ENCODE measurements around the gene STK11.

STK11 gene

DNA sequence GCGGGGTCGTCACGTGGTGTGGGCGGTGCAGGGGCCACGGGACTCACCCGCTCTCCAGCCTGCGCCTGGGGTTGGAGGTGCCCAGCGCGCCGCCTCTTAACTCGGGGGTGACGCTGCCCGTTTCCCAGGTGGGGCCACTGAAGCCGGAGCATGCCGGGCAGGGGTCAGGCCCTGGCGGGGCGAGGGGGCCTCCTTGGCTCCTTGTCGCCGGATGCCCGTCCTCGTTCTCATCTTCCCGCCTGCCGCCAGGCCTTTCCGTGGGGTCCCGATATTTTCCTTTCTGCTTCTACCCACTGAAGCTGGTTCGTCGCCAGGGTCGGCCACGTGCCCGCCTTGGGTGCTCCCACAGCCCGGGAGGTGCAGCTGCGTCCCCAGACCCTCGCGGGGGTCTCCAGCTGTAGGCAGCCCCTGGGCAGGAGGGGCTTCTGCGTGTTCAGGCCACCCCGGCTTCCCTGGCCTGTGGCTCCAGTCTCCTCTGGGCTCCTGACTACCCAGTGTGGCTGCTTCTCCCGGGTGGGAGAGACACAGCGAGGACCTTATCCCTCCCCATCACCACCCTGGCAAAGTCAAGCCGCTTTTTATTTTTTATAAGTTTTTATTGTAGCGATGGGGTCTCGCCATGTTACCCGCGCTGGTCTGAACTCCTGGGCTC lies 70.5 kb downstream of the STK11 start:
- H3K9ac ChIP-seq (ENCODE audit: low read depth in 1 of 2, low read length in 2 of 2), result peak overlapping the region; percentile 88 to 94
- peak overlapping the region; percentile 99 to 100 for H3K27ac ChIP-seq (ENCODE audit: low read depth in 2 of 2, low read length in 2 of 2)
- H3K27me3 ChIP-seq (ENCODE audit: control insufficient read depth in 2 of 2, insufficient read depth in 2 of 2, low read length in 2 of 2), result no peaks in the 10 kb centered on the region
- peaks cover 46 to 54% of the 10 kb centered on the region in 2 donors for H3K4me1 ChIP-seq (ENCODE audit: control insufficient read depth in 2 of 2, insufficient read depth in 2 of 2, low read length in 2 of 2)
- peak overlapping the region; percentile 78 to 85 for H3K4me3 ChIP-seq (ENCODE audit: low read length in 2 of 2)
- no peaks in the 10 kb centered on the region for H3K9me3 ChIP-seq (ENCODE audit: control insufficient read depth in 2 of 2, low read length in 2 of 2)
- H3K36me3 ChIP-seq (ENCODE audit: control insufficient read depth in 2 of 2, insufficient read depth in 2 of 2, low read length in 2 of 2), result peaks cover 45 to 48% of the 10 kb centered on the region in 2 donors

- H3K9me3 ChIP-seq (ENCODE audit: control insufficient read depth in 2 of 2, low read length in 2 of 2), result no peaks in the 10 kb centered on the region
- H3K4me1 ChIP-seq (ENCODE audit: control insufficient read depth in 2 of 2, insufficient read depth in 2 of 2, low read length in 2 of 2), result peaks cover 41 to 49% of the 10 kb centered on the region in 2 donors
- H3K36me3 ChIP-seq (ENCODE audit: control insufficient read depth in 2 of 2, insufficient read depth in 2 of 2, low read length in 2 of 2), result peaks cover 40 to 43% of the 10 kb centered on the region in 2 donors
- H3K9ac ChIP-seq (ENCODE audit: low read depth in 1 of 2, low read length in 2 of 2), result peak overlapping the region; percentile 88 to 94
- peak overlapping the region; percentile 99 to 100 for H3K27ac ChIP-seq (ENCODE audit: low read depth in 2 of 2, low read length in 2 of 2)
- no peaks in the 10 kb centered on the region for H3K27me3 ChIP-seq (ENCODE audit: control insufficient read depth in 2 of 2, insufficient read depth in 2 of 2, low read length in 2 of 2)
- H3K4me3 ChIP-seq (ENCODE audit: low read length in 2 of 2), result peak overlapping the region; percentile 78 to 85
Observed at GRCh38 chr19:1276628-1277022, 71.0 kb downstream of the STK11 start.

- Histone ChIP-seq H3K4me3 (ENCODE audit: low read length in 2 of 2) (peak overlapping the region; percentile 78 to 85), H3K4me1 (ENCODE audit: control insufficient read depth in 2 of 2, insufficient read depth in 2 of 2, low read length in 2 of 2) (peaks cover 37 to 45% of the 10 kb centered on the region in 2 donors), H3K27ac (ENCODE audit: low read depth in 2 of 2, low read length in 2 of 2) (peak overlapping the region; percentile 99 to 100), H3K36me3 (ENCODE audit: control insufficient read depth in 2 of 2, insufficient read depth in 2 of 2, low read length in 2 of 2) (peaks cover 36 to 38% of the 10 kb centered on the region in 2 donors), H3K9ac (ENCODE audit: low read depth in 1 of 2, low read length in 2 of 2) (no peak overlapping the region), H3K27me3 (ENCODE audit: control insufficient read depth in 2 of 2, insufficient read depth in 2 of 2, low read length in 2 of 2) (no peaks in the 10 kb centered on the region), H3K9me3 (ENCODE audit: control insufficient read depth in 2 of 2, low read length in 2 of 2) (no peaks in the 10 kb centered on the region)
Observed at GRCh38 chr19:1277061-1277460, 71.5 kb downstream of the STK11 start.

Measured in mucosa of rectum (tissue), 2 donors.